ENCODE measurements around the gene CAPSL. TPM values are rescaled to one million over a fixed set of nuclear protein-coding genes. Genes with fewer than 3 reads are reported as not detected.

CAPSL gene
- total and polyA plus RNA-seq, 2 donors (not counting 1 experiment from before 2014, with no cell fraction given), result not detected

- no peaks in the 10 kb centered on the region for H3K9me3 ChIP-seq (ENCODE audit: control extremely low read depth in 1 of 3, control insufficient read depth in 2 of 3, insufficient read depth in 1 of 3, low read length in 2 of 3)
- ChIA-PET POLR2A (no interaction called here), CTCF (no interaction called here)
- no peaks in the 10 kb centered on the region for H3K9me3 Mint-ChIP-seq (ENCODE audit: insufficient read depth)
- H3K36me3 ChIP-seq (replicated peaks in 1 of 2; ENCODE audit: control extremely low read depth in 1 of 2, control insufficient read depth in 1 of 2, extremely low read depth in 1 of 2, insufficient read depth in 2 of 2, low read length in 1 of 2), result no peaks in the 10 kb centered on the region
- H3K4me3 Mint-ChIP-seq, result no peak overlapping the region
- H3K27ac ChIP-seq (ENCODE audit: low read length in 2 of 2), result no peak overlapping the region
- H3K4me1 ChIP-seq (ENCODE audit: control insufficient read depth in 2 of 2, insufficient read depth in 2 of 2, low read length in 2 of 2), result no peaks in the 10 kb centered on the region
- ATAC-seq (ENCODE audit: low read depth) (no peak), DNase-seq (no peak)
- TF ChIP-seq EZH2 (IDR thresholded peaks at IDR 0.05; ENCODE audit: borderline replicate concordance, insufficient read depth, low read depth, low read length, poor library complexity, severe bottlenecking) (no peak), CTCF (IDR thresholded peaks at IDR 0.05) (no peak)
- H3K9ac ChIP-seq (ENCODE audit: low read length), result no peak overlapping the region
- intact Hi-C loops (cut with micrococcal nuclease), result no loop called here
- no peak overlapping the region for H3K4me3 ChIP-seq (ENCODE audit: control extremely low read depth in 1 of 5, extremely low read depth in 1 of 5, insufficient read depth in 1 of 5, low read depth in 2 of 5, low read length in 4 of 5)
- H3K27me3 ChIP-seq (replicated peaks in 1 of 4; ENCODE audit: control extremely low read depth in 1 of 4, control insufficient read depth in 3 of 4, insufficient read depth in 4 of 4, low read length in 3 of 4), result peaks cover 0 to 2% (median 0%) of the 10 kb centered on the region in 4 experiments
- no peaks in the 10 kb centered on the region for H3K79me2 ChIP-seq (ENCODE audit: control insufficient read depth, insufficient read depth, low read length)
- no CpG with 5 or more reads among the region's 3 CpGs for WGBS (ENCODE audit: insufficient coverage)
- no peak overlapping the region for H3K27ac Mint-ChIP-seq
- H4K20me1 ChIP-seq (ENCODE audit: control insufficient read depth, insufficient read depth, low read length, poor library complexity, severe bottlenecking), result no peaks in the 10 kb centered on the region
- no peak overlapping the region for H2AFZ ChIP-seq (ENCODE audit: insufficient read depth, low read depth, low read length, poor library complexity, severe bottlenecking)
- peaks cover 3% of the 10 kb centered on the region for H3K4me1 Mint-ChIP-seq
- no peaks in the 10 kb centered on the region for H3K27me3 Mint-ChIP-seq
- H3K4me2 ChIP-seq (replicated peaks; ENCODE audit: low read depth, low read length, poor library complexity, severe bottlenecking), result no peak overlapping the region
Measured at GRCh38 chr5:35876922-35877321, 61.5 kb downstream of the CAPSL start.

GRCh38 chr5:35876454-35876853 lies 62.0 kb downstream of the CAPSL start:
- ChIA-PET POLR2A (no interaction called here), CTCF (no interaction called here)
- H3K27me3 ChIP-seq (replicated peaks in 1 of 4; ENCODE audit: control extremely low read depth in 1 of 4, control insufficient read depth in 3 of 4, insufficient read depth in 4 of 4, low read length in 3 of 4), result no peaks in the 10 kb centered on the region
- intact Hi-C loops (cut with micrococcal nuclease), result no loop called here
- H4K20me1 ChIP-seq (ENCODE audit: control insufficient read depth, insufficient read depth, low read length, poor library complexity, severe bottlenecking), result no peaks in the 10 kb centered on the region
- no peak overlapping the region for H3K4me3 ChIP-seq (ENCODE audit: control extremely low read depth in 1 of 5, extremely low read depth in 1 of 5, insufficient read depth in 1 of 5, low read depth in 2 of 5, low read length in 4 of 5)
- H3K9ac ChIP-seq (ENCODE audit: low read length), result no peak overlapping the region
- H3K79me2 ChIP-seq (ENCODE audit: control insufficient read depth, insufficient read depth, low read length), result no peaks in the 10 kb centered on the region
- ATAC-seq (ENCODE audit: low read depth) (no peak), DNase-seq (no peak)
- no peak overlapping the region for H3K27ac ChIP-seq (ENCODE audit: low read length in 2 of 2)
- no peak for TF ChIP-seq EZH2 (IDR thresholded peaks at IDR 0.05; ENCODE audit: borderline replicate concordance, insufficient read depth, low read depth, low read length, poor library complexity, severe bottlenecking)
- no peak for TF ChIP-seq CTCF (IDR thresholded peaks at IDR 0.05)
- H3K36me3 ChIP-seq (replicated peaks in 1 of 2; ENCODE audit: control extremely low read depth in 1 of 2, control insufficient read depth in 1 of 2, extremely low read depth in 1 of 2, insufficient read depth in 2 of 2, low read length in 1 of 2), result no peaks in the 10 kb centered on the region
- Mint-ChIP-seq H3K4me3 (no peak overlapping the region), H3K27ac (no peak overlapping the region), H3K4me1 (peaks cover 3% of the 10 kb centered on the region), H3K9me3 (ENCODE audit: insufficient read depth) (no peaks in the 10 kb centered on the region), H3K27me3 (no peaks in the 10 kb centered on the region)
- WGBS (ENCODE audit: insufficient coverage), result no CpG with 5 or more reads among the region's 2 CpGs
- H2AFZ ChIP-seq (ENCODE audit: insufficient read depth, low read depth, low read length, poor library complexity, severe bottlenecking), result no peak overlapping the region
- no peaks in the 10 kb centered on the region for H3K9me3 ChIP-seq (ENCODE audit: control extremely low read depth in 1 of 3, control insufficient read depth in 2 of 3, insufficient read depth in 1 of 3, low read length in 2 of 3)
- no peaks in the 10 kb centered on the region for H3K4me1 ChIP-seq (ENCODE audit: control insufficient read depth in 2 of 2, insufficient read depth in 2 of 2, low read length in 2 of 2)
- no peak overlapping the region for H3K4me2 ChIP-seq (replicated peaks; ENCODE audit: low read depth, low read length, poor library complexity, severe bottlenecking)

Data from B cell (primary cell).